ENCODE measurements around the gene VRK3.

- TF ChIP-seq POLR2AphosphoS5 (IDR thresholded peaks at IDR 0.05; ENCODE audit: low read depth, low read length) (no peak), TAF1 (IDR thresholded peaks at IDR 0.05; ENCODE audit: borderline replicate concordance, low read depth, low read length) (no peak), POLR2A (IDR thresholded peaks at IDR 0.05; ENCODE audit: low read depth, low read length) (no peak)
Measured at GRCh38 chr19:50030225-50030624, 5.1 kb upstream of the VRK3 start.
